Measurements from ENCODE around the gene TBX6.

GRCh38 chr16:30060836-30061554, 30.7 kb downstream of the TBX6 start:
- no peak for TF ChIP-seq FOS (IDR thresholded peaks at IDR 0.05; ENCODE audit: borderline replicate concordance, insufficient read depth, low read length)
- TF ChIP-seq CTCF (IDR thresholded peaks at IDR 0.05; ENCODE audit: extremely low read depth in 1 of 2, insufficient read depth in 1 of 2, low read depth in 1 of 2, low read length in 2 of 2): no peak
- no peak for TF ChIP-seq POLR2AphosphoS5 (IDR thresholded peaks at IDR 0.05; ENCODE audit: insufficient read depth, low read depth, low read length)
